Parathyroid adenoma (tissue), 2 donors: ENCODE measurements around the gene MAD1L1.
A peak's percentile ranks its signal among the peaks of the same experiment; 100 is the strongest.

Experiments
- H2AFZ ChIP-seq: fragments of 300-600 bp; sonication (generic); one replicate; pipeline ENCODE4 v1.7.0; 2017; ENCODE audit warnings: antibody characterized with exemption, mild to moderate bottlenecking
- H3K27ac ChIP-seq: fragments of 300-600 bp; sonication (generic); one replicate; pipeline ENCODE4 v1.7.0; 2017
- H3K27me3 ChIP-seq: fragments of 300-600 bp; sonication (generic); one replicate; pipeline ENCODE4 v1.7.0; 2017; ENCODE audit warnings: low read length; ENCODE audit not compliant: control insufficient read depth, insufficient read depth
- H3K36me3 ChIP-seq: fragments of 300-600 bp; sonication (generic); one replicate; pipeline ENCODE4 v1.7.0; 2017; ENCODE audit warnings: low read length; ENCODE audit not compliant: control insufficient read depth, insufficient read depth
- H3K4me1 ChIP-seq: fragments of 300-600 bp; sonication (generic); one replicate; pipeline ENCODE4 v1.7.0; 2017; ENCODE audit warnings: control low read depth
- H3K4me2 ChIP-seq: fragments of 300-600 bp; sonication (generic); one replicate; pipeline ENCODE4 v1.7.0; 2017; ENCODE audit warnings: low read length
- H3K4me3 ChIP-seq: fragments of 300-600 bp; sonication (generic); one replicate; pipeline ENCODE4 v1.7.0; 2017; ENCODE audit warnings: low read depth, low read length
- H3K79me2 ChIP-seq: fragments of 300-600 bp; sonication (generic); one replicate; pipeline ENCODE4 v1.7.0; 2017; ENCODE audit warnings: control low read depth
- H3K9ac ChIP-seq: fragments of 300-600 bp; sonication (generic); one replicate; pipeline ENCODE4 v1.7.0; 2017; ENCODE audit warnings: mild to moderate bottlenecking
- H3K9me3 ChIP-seq: fragments of 300-600 bp; sonication (generic); one replicate; pipeline ENCODE4 v1.7.0; 2017; ENCODE audit warnings: low read length; ENCODE audit not compliant: control insufficient read depth
- TF ChIP-seq, protein P1 (sequence below): fragments of 300-600 bp; sonication (generic); IDR thresholded peaks from one replicate; pipeline ENCODE4 v1.7.0; 2017; ENCODE audit warnings: antibody characterized with exemption, mild to moderate bottlenecking
- donor health status: primary hyperparathyroidism.

MAD1L1 gene

DNA sequence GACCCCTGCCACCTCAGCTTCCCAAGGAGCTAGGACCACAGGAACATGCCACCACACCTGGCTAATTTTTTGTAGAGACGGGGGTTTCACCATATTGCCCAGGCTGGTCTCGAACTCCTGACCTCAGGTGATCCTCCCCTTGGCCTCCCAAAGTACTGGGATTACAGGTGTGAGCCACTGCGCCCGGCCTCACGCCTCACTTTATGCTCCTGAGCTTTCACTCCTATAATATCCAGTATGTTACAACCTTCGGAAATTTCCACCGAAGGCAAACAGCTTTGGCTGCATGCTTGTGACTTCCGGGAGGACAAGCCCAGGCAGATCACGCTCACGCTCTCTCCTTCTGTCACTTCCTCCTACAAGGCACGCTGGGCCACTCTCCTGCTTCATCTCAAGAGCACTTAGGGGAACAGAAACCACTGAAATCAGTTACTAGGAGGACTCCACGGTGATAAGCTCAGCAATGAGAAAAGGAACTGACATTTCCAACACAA, 4.4 kb upstream of the MAD1L1 start:
- TF ChIP-seq, protein P1, sequence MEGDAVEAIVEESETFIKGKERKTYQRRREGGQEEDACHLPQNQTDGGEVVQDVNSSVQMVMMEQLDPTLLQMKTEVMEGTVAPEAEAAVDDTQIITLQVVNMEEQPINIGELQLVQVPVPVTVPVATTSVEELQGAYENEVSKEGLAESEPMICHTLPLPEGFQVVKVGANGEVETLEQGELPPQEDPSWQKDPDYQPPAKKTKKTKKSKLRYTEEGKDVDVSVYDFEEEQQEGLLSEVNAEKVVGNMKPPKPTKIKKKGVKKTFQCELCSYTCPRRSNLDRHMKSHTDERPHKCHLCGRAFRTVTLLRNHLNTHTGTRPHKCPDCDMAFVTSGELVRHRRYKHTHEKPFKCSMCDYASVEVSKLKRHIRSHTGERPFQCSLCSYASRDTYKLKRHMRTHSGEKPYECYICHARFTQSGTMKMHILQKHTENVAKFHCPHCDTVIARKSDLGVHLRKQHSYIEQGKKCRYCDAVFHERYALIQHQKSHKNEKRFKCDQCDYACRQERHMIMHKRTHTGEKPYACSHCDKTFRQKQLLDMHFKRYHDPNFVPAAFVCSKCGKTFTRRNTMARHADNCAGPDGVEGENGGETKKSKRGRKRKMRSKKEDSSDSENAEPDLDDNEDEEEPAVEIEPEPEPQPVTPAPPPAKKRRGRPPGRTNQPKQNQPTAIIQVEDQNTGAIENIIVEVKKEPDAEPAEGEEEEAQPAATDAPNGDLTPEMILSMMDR = no peak
- peaks cover 6% of the 10 kb centered on the region for H3K79me2 ChIP-seq
- H3K4me2 ChIP-seq = no peak overlapping the region
- H3K4me1 ChIP-seq = peaks cover 2% of the 10 kb centered on the region
- H2AFZ ChIP-seq = no peak overlapping the region
- H3K9me3 ChIP-seq = no peaks in the 10 kb centered on the region
- H3K4me3 ChIP-seq = no peak overlapping the region
- H3K27ac ChIP-seq = no peak overlapping the region
- H3K36me3 ChIP-seq = no peaks in the 10 kb centered on the region
- H3K9ac ChIP-seq = no peak overlapping the region
- no peaks in the 10 kb centered on the region for H3K27me3 ChIP-seq

DNA sequence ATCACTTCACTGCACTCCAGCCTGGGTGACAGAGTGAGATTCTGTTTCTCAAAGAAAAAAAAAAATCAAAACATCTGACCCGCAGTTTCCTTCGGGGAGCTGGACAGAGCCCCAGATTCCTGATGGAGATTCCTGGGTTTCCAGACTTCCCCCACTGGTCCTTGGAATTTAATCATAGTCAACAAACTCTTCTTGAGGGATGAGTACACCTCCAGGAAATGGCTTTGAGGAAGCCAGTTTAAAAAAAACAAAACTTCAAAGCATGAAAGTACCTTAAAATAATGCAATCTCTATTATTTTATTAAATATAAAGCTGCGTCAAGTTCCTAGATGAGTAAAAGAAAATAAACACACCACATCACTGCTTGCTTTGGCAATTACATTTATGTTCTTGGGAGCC, 1.2 kb upstream of the MAD1L1 start:
- Histone ChIP-seq H3K9me3 (no peaks in the 10 kb centered on the region), H2AFZ (no peak overlapping the region), H3K4me2 (no peak overlapping the region), H3K4me1 (peaks cover 2% of the 10 kb centered on the region), H3K4me3 (no peak overlapping the region), H3K79me2 (peaks cover 17% of the 10 kb centered on the region), H3K27ac (no peak overlapping the region), H3K9ac (no peak overlapping the region), H3K36me3 (no peaks in the 10 kb centered on the region), H3K27me3 (no peaks in the 10 kb centered on the region)
- TF ChIP-seq, protein P1 = no peak

DNA sequence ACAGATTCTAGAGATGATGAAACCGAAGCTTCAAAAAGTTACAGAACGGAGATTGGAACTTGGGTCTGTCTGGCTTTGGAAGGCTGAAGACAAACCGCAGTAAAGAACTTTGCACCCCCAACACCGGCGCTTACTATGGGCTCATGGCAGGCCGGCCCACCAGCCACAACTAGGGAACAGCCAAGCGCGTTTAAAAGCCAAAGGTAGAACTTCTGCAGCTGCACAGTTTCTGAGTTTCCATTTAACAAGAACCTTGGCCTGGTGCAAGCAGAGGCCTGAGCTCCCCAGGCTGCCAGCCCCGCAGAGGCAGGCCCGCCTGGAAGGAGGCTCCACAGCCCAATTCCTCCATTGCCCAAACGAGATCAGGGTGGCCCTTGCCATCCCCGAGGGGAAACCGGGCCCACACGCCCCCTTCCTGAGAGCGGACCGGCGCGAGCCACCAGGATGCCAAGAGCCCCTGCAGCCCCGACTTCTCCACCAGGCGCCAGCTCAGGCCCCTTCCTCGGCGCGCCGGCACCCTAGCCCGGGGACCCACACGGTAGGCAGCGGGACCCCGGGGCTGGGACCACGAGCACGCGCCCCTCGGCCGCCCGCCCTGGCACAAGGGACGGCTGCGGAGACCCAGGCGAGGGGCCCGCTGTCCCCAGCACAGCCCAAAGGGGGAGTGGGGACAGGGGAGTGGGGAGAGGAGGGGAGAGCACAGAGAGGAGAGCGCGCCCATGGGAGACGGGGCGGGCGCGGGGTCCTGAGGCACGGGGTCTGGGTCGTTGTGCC, 566 bp downstream of the MAD1L1 start:
- Histone ChIP-seq H3K4me1 (peaks cover 2% of the 10 kb centered on the region), H3K9ac (peak overlapping the region; percentile 57), H3K4me3 (peak overlapping the region; percentile 74), H2AFZ (peak overlapping the region; percentile 89), H3K9me3 (no peaks in the 10 kb centered on the region), H3K79me2 (peaks cover 17% of the 10 kb centered on the region), H3K27ac (no peak overlapping the region), H3K36me3 (no peaks in the 10 kb centered on the region), H3K4me2 (peak overlapping the region; percentile 98), H3K27me3 (no peaks in the 10 kb centered on the region)
- TF ChIP-seq, protein P1 = no peak

DNA sequence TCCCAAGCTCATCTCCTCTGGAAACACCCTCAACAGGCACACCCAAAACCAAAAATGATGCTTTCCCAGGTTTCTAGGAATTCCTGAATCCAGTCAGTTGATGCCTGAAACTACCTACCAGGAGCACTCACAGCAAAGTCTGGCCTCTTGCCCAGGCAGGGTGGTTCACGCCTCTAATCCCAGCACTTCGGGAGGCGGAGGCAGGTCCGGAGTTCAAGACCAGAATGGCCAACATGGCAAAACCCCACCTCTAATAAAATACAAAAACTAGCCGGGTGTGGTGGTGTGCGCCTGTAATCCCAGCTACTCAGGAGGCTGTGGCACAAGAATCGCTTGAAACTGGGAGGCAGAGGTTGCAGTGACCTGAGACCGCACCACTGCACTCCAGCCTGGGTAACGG, 1.9 kb downstream of the MAD1L1 start:
- no peak overlapping the region for H3K4me3 ChIP-seq
- no peaks in the 10 kb centered on the region for H3K27me3 ChIP-seq
- H3K9me3 ChIP-seq = no peaks in the 10 kb centered on the region
- no peak overlapping the region for H3K9ac ChIP-seq
- no peaks in the 10 kb centered on the region for H3K36me3 ChIP-seq
- TF ChIP-seq, protein P1 = no peak
- H2AFZ ChIP-seq = no peak overlapping the region
- H3K4me1 ChIP-seq = peaks cover 2% of the 10 kb centered on the region
- H3K4me2 ChIP-seq = no peak overlapping the region
- H3K27ac ChIP-seq = no peak overlapping the region
- H3K79me2 ChIP-seq = peaks cover 19% of the 10 kb centered on the region

DNA sequence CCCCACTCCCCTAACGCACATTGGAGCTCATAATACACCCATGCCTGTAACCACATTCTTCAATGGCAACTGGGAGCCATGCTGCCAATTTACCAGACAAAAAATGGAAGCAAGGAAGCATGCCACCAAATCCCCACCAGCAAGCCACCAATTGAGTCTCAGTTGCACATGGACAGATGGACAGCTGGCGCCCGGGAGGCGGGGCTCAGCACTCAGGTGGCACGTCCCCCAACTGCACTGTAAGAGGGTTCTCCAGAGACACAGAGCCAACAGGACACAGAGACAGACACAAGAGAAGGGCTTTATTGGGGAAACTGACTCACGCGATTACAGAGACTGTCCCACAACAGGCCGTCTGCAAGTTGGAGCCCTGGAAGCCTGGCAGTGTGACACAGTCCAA, 2.5 kb downstream of the MAD1L1 start:
- Histone ChIP-seq H3K9ac (no peak overlapping the region), H3K79me2 (peaks cover 24% of the 10 kb centered on the region), H3K4me3 (no peak overlapping the region), H2AFZ (no peak overlapping the region), H3K9me3 (no peaks in the 10 kb centered on the region), H3K27ac (no peak overlapping the region), H3K36me3 (no peaks in the 10 kb centered on the region), H3K27me3 (no peaks in the 10 kb centered on the region), H3K4me1 (peaks cover 2% of the 10 kb centered on the region), H3K4me2 (no peak overlapping the region)
- TF ChIP-seq, protein P1 = no peak
